Myocyte (in vitro differentiated cells): Measurements from ENCODE around the gene BCAR3. TPM values are rescaled to one million over a fixed set of nuclear protein-coding genes. Genes with fewer than 3 reads are reported as not detected.

Source experiments
- DNase-seq: peaks from one replicate; pipeline ENCODE4 v3.0.0-alpha.2; 2012; ENCODE audit warnings: low read depth
- total RNA-seq: library from RNA; depleted of rRNA; stranded (reverse); fragments of >200 nt; gene quantifications from 2 replicates; pipeline ENCODE4 v1.2.3, GENCODE V29; 2014

The BCAR3 gene
- total RNA-seq, 1 donor from 2014 or later = 46.6 TPM

DNA sequence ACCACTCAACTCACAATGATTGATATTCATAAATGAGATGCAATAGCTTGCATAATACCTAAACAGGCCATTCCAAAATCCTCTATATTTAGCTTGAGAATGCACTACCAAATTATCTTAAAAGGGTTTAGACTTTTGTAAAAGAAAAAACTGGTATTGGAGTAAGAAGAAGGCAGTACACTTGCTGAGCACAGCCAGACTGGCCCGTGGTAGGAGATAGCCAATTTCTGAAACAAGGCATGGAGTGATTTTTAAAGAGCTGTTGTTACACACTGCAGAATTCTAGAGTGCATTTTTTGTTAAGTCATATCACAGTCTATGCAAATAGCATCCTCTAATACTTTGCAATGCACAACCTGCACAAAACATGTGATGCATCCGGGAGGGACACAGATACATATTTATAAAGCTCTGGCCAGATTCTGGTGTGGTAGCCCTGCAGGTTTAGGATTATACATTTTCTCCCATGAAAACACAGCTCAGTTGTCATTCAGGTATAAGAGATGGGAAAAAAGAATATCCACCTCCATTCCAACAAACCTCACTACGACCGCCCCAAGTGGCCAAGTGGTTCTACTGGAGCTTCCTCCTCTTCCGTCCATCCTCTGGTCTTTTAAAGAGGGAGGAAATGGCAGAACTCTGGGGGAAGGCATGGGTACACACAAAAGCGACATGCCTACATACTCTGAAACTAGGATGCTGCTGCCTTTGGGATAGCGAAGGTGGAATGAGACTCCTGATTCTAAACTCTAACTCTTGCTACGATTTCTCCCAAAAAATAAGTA is 40.8 kb downstream of the BCAR3 start:
- DNase-seq = no peak

DNA sequence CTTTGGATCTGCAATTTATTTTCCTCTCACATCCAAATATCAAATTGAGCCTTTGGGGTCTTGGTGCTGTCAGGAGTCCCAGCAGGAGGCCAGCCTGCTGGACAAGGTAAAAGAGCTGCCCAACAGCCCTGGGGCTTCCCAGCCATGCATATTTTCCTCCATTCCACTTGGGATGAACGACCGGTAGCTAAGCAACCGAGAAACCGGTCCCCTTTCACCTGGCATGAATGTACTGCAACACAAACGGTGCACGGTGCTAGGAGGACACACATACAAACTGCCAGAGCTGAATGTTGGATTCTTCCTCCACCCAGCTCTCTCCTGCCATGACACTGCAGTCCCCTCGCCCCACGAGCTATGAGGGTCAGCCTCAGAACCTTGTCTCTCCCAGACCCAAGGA is 42.7 kb downstream of the BCAR3 start:
- DNase-seq = no peak

DNA sequence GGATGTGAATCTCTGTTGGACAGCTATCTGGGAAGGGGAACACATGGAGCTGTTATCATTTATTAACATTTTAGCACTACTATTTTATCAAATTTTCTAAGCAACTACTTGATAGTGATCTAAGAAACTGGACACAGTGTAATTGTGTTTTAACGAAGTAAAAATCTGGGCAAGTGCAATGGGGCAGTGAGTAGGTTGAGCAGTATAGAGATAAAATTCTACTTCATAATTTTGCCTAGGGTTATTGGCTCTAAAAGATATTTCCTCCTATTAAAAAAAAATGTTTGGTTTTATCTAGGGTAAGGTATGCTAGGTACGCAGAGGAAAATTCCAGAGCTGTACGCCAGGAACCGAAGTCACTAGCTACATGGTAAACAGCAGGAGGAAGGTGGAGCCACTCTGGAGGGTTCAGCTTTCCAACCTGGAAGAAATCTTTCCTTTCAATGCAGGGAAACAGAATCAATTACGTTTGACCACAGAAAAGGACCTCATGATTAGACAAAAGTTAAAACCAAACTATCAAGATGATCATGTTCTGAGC is 43.3 kb downstream of the BCAR3 start:
- DNase-seq = no peak

DNA sequence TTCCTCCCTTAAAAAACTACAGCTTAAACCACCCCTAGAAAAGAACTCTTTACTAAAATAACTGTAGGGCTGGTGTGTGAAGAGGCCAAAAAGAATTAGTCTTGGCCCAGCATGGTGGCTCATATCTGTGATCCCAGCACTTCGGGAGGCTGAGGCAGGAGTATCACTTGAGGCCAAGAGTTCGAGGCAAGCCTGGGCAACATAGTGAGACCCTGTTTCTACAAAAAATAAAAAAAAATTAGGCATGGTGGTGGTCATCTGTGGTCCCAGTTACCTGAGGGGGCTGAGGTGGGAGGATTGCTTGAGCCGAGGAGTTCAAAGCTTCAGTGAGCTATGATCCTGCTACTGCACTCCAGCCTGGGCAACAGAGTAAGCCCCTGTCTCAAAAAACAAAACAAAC is 44.9 kb downstream of the BCAR3 start:
- no peak for DNase-seq

DNA sequence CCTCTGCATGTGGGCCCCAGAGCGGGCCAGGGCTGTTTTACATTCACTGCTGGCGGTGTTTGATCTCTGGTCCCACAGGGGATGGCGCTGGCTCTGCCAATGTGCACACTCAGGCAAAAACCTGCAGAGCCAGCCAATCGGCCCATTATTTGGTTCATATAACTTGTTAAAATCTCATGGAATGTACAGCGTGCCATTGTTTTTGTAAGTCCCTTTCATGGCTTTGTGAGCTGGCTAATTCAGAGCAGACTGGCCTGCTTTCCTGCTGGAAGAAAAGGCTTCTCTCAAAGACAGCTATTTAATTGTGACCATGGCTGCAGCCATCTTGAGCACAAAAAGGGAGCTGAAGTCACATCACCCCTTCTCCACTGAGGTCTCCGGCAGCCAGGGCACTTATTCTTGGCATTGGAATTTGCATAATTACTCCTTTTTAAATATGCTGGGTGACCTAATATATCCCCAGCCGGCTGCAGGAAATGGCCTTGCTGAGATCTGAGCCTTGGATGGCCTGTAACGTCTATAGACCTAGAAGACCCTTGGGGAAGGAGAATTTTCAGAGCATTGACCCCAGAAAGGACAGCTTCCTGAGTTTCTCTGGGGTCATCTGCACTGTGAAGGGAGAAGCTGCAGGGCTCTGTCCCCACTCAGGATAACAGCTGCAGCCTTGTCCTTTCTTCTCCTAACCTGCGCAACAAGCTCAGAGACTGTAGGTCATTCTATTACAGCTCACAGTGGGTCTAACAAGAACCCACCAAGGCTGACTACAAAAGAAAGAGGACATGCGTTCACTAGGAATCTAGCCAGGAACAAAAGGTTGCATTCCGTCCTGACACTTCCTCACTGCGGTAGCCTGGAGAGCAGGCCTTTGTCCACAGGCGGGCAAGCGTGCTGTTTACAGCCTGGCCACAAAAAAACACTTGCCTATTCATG is 45.8 kb downstream of the BCAR3 start:
- no peak for DNase-seq

DNA sequence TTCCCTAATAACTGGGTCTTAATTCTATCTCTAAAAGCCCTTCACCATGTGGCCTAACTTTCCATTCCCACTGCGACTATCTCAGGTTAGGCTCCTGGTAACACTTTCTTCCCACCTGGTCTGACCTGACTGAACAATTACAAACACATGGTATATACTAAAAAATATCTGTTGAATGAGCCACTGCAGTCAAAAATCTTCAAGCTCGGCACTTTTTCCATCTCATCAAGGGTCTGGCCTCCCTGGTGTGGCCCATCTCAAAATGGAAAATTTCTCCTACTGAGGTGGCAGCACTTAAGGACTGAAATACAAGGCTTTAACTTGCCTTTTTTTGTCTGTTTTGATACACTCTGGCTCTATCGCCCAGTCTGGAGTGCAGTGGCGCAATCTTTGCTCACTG is 48.3 kb downstream of the BCAR3 start:
- DNase-seq = no peak

DNA sequence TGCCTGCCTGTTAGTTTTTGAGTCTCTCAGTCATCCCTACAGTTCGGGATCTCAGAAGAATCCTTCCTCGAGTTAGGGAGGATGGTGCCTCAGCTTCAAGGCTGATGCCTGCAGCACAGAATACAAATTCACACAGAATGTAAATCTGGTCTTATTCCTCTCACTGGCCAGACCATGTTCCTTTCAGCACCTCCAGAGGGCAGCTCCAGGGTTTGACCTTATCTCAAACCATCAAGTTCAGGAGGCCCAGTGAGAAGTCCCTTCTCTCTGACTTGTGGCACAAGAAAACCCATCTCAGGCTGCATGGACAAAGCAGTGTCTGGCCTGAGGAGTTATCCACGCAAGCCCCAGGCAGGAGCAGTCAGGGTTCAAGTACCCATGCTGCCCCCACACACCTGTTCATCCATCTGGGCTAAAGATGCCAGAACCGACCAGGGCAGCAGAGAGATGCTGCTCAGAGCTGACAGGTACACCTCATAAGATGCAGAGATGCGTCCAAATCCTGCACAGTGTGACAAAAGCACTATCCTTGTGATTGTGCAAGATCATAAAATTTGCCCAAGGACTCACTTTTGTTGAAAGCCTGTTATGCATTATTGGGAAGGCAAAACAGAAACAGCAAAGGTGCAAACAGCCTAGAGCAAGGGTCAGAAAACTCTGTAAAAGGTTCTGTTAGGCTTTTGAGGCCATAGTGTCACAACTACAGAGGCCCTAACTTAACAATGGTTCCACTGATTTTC is 49.8 kb downstream of the BCAR3 start:
- DNase-seq = no peak

DNA sequence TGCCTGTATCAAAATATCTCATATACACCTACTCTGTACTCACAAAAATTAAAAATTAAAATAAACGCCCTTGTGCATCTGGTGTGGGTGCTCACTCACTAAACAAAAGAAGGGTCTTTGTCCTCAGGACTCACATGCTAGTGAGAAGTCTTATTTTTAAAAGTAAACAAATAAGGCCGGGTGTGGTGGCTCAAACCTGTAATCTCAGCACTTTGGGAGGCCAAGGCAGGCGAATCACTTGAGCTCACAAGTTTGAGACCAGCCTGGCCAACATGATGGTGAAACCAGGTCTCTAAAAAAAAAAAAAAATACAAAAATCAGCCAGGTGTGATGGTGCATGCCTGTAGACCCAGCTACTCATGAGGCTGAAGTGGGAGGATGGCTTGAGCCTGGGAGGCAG is 51.5 kb downstream of the BCAR3 start:
- DNase-seq = no peak

DNA sequence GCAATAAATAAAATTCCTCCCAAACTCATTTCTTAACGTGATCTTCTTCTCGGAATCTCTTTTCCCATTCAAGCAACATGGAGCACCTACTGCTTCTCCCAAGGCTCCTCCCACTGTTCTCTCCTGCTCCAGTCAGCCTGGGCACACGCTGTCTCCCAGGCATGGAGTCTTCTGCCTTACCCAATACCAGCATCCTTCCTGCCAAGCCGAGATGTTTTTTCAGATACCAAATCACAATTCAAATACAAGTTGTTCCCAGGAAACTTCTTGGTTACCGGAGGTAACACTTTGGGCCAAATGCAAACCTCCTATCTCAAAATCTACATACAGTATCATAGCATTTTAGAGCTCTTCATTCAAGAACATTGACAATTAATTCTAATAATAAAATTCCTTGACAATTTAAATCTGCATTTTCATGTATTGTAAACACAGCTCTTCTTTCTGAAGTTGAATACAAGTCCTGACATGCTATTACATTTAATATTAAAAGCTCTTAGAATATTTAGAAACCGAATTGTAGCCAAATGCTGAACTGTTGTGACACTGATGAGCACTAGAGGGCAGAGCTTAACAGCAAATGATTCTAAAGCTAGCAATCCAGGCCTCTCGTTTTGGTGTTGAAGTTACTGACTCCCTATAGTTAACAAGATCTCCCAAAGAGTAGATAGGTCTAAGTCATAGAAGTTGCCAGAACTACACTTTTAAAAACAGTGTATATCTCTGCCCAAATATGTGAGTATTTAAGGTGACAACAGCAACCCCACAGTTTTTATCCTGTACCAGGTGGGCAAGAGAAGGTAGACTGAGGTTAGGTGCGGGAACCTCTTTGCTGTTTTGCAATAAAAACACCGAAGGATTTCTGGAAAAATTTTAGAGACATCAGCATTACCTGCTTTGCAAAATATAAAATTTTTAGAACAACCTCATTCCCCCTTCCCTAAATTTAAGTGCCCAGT is 52.3 kb downstream of the BCAR3 start:
- DNase-seq = peak; percentile 82

DNA sequence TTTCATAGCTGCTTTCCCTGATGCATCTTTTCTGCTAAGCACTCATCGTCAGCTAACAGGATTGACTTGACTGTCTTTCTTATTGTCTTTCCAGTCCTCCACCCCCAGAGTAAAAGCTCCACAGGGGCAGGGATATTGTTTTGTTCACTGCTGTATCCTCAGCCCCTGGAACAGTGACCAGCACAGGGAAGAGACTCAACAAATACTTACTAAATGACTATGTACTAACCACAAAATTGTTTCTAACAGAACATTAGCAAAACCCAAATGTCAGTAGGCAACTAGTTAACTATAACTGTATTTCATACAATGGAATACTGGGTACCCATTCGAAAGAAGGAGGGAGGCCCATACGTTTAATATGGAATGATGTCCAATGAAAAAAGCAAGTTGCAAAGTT is 53.0 kb downstream of the BCAR3 start:
- no peak for DNase-seq

DNA sequence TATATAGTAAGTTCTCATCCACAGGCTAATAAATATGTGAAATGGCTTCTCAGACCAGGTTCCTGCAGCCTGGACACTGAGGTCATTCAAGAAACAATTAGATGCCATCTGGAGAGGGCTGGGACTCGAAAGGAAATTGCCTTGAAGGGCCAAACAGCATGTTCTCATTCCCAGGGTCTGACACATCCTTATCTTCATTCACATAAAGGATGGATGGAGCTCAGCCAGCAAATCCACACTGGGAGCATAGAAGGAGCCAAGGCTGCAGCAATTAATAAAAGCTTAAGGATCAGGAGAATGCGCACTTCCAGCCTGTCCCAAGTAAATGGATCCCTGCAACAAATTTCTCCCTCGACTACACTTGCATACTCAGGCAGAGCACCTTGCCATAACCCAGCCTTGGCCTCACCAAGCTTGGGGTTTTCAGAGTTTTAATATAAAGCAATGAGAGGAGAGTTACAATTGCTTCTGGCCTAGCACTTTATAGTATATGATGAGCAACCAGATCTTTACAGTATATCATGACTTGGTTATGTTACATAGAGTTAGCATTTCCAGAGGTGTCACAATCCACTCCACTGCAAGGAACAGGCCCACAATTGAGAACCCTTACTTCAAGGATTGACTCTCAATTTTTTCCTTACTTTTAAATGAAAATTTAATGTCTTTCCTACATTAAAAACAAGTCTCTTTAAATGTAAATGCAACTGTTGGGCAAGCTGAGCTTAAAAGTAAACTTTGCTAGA is 55.9 kb downstream of the BCAR3 start:
- peak; percentile 42 for DNase-seq

DNA sequence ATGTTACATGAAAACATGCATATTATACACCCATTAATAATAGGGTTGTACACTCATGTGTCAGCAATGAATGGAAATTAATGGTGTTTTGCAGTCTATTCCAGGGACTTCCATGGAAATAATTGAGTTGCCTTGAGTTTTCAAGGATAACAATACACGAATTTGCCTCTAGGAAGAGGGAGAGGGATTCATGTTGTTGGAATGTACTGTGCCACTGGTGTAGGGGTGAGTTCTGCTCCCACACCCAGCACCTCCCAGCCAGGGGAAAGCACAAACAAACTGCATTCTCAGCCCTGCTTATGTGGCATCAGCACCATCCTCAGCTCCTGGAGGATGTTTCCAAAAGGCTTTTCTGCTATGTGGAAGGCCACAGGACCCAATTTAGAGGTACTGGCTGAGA is 57.8 kb downstream of the BCAR3 start:
- peak; percentile 52 for DNase-seq

DNA sequence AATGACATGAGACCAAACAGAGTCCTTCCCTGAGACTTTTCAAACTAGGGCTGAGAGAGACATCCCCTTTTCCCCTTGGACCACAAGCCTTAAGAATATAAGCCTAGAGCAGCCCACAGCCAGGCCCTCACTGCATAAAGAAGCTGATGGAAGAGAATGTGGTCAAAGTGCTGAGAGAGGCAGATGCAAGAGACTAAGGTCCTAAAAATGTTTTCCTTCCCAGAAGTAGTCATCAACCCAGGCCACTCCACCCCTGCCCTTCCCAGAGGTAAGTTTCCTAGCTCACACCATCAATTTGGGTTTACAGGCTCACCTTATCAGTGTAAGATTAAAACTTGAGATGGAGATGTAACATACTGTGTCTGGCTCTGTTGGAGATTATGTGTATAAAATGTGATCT is 58.2 kb downstream of the BCAR3 start:
- DNase-seq = no peak

DNA sequence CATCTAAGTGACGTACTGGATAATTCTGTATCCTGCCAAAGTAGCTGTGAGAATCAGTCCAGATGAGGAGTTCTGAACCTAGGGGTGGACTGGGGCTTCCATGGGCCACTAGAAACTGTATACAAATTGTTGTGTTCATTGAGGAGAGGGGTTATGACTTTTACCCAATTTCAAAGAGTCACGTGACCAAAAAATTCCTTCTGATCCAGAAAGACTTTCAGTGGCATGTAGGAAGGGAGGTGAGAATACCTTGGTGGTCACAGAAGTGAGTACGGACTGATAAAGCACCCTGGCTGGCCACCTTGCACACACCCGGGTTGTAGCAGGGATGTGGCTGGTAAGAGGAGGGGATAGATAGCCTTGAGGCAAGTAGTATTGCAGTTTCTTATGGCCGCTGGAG is 60.4 kb downstream of the BCAR3 start:
- DNase-seq = no peak

DNA sequence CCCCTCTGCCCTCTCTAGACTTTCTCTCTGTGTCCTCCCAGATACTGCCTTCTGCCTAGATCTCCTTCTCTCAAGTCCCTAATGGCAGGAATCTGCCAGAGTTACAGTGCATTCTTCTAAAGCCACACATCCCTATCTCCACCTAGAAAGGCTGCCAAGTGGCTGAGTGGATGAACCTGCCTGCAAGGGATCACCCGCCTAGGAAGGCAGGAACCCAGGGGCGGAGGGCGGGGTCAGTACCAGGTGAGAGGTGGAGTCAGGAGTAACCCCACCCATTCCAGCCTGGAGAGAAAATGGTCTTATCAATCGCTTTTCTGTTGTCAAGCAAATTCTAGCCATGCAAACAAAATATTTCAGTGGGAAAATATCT is 60.8 kb downstream of the BCAR3 start:
- DNase-seq = no peak

DNA sequence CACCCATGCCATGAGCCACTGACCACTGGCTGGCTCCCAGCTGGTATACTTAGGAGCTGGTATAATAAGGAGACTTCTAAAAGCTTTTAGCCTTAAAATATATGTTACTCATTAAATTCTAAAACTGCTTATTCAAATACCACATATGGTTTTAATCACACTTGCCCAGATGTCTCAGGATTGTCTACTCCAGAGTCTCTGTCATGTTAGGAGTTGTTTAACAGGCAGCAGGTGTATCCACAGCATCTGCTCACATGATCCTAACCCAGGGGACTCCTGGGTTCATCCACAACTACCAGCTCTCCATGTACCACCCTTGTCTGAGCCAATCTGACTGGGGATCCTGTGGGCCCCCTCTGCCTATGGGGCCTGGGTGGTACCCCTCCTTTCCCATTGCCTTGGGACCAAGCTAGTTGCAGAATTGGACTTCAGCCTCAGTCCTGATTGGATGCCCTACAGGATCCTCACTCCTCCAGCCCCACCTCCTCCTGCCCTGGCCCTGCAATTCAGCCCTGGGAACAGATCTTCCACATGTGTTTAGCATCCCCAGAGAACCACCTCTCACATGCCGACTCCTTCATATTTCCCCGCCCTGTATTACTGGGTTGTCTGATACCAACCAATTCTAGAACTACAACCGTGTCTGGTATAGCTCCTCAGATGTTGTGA is 61.3 kb downstream of the BCAR3 start:
- no peak for DNase-seq

DNA sequence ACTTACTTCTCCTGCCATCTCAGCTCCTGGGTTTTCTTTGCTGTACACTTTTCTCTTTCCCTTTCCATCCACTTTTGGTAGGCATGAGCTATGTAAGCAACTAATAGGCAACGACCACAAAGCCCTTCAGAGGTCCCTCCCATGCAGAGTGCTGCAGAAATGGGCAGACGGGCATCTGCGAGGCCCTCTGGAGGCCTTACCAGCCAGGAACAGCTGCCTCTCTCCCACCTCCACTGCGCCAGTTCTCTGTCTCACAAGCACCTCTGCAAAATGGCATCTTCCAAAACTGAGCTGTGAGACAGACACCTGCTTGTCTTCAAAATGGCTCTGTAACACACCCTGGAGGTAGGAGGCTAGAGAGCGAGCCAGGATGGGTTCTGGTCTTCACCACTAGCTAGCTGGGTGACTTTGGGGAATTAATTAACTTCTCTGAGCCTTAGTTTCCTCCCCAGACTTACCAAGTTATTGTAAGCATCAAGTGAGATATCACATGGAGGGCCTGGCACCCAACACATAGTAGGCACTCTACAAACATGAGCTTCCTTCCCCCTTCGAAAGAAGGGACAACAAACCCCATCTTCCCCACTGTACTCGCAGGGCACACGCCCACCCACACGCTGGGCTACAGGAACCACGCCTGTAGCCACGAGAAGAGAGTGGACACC is 62.0 kb downstream of the BCAR3 start:
- DNase-seq = no peak

DNA sequence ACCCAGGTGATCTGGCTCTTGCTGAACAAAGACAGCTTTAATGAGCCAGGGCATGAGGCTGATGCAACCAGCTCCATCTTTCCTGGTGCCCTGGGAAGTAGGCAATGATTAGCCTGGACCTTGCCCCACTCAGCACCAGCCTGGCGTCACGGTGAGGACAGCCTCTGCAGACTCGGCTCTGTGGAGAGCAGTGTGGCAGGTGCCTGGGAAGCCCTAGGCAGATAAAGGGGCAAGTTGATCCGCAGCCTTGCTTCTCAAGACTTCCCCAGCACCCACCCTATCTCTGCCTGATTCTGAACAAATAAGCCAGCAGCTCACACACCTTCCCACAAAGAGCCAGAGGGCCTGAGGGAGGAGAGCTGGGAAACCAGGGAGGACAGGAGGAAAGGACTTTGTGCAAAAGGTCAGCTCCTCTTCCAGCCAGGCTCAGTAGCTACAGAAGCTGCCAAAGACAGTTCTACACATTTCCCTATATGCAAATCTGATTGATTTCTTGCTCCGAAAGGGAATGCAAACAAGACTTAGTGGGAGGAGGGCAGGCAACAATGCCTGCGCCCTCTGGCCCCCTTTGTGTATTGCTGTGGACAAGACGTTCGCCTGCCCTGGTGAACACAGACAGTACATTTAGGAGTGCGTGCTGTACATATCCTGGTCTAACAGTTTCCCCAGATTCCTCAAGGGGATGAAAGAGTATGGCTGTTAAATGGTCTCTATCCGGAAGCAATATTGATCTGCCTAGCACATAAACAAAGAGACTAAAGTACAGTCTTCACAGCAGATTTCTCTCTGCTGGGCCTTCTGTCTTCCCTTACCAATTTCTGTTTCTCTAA is 63.8 kb downstream of the BCAR3 start:
- DNase-seq = no peak
